ENCODE data around the gene MTHFSD.

- TF ChIP-seq TAF1 (IDR thresholded peaks at IDR 0.05; ENCODE audit: borderline replicate concordance, low read depth, low read length) (no peak), CTCF (IDR thresholded peaks at IDR 0.05 in 2 of 3, conservative IDR thresholded peaks at IDR 0.05 in 1 of 3; ENCODE audit: control insufficient read depth in 2 of 3, extremely low read depth in 1 of 3, insufficient read depth in 1 of 3, low read depth in 3 of 3, low read length in 3 of 3) (no peak), CREB1 (IDR thresholded peaks at IDR 0.05; ENCODE audit: low read depth) (no peak), SMC3 (IDR thresholded peaks at IDR 0.05; ENCODE audit: borderline replicate concordance, low read length) (no peak), SIN3A (IDR thresholded peaks at IDR 0.05; ENCODE audit: low read depth, low read length) (no peak), NR2C2 (IDR thresholded peaks at IDR 0.05; ENCODE audit: borderline replicate concordance, control insufficient read depth, insufficient read length, low read depth) (no peak), REST (IDR thresholded peaks at IDR 0.05; ENCODE audit: low read depth, low read length) (no peak), MAX (IDR thresholded peaks at IDR 0.05; ENCODE audit: low read depth, low read length) (no peak), STAT3 (IDR thresholded peaks at IDR 0.05; ENCODE audit: low read depth, low read length) (no peak), E2F4 (IDR thresholded peaks at IDR 0.05; ENCODE audit: low read depth, low read length) (no peak), SRF (IDR thresholded peaks at IDR 0.05; ENCODE audit: low read depth in 2 of 2, low read length in 2 of 2) (no peak), CEBPB (IDR thresholded peaks at IDR 0.05; ENCODE audit: borderline replicate concordance in 1 of 2, low read depth in 2 of 2, low read length in 2 of 2) (no peak), PBX3 (IDR thresholded peaks at IDR 0.05; ENCODE audit: insufficient replicate concordance, low read depth, low read length) (no peak), EZH2 (IDR thresholded peaks at IDR 0.05; ENCODE audit: borderline replicate concordance, control insufficient read depth, low read depth, low read length) (no peak)
Observed at GRCh38 chr16:86574646-86575045, 19.6 kb upstream of the MTHFSD start.

All from GM12878 (cell line).